Astrocyte (in vitro differentiated cells and primary cell): Measurements from ENCODE around the gene MSL2. TPM values are rescaled to one million over a fixed set of nuclear protein-coding genes. Genes with fewer than 3 reads are reported as not detected.

Experiments used
- DNase-seq: peaks from one replicate; pipeline ENCODE4 v3.0.0-alpha.2; 2010; ENCODE audit warnings: low read depth
- FAIRE-seq: peaks from 2 replicates; lab custom pipeline; 2011; peaks lifted over from hg19 to GRCh38; lab: Jason Lieb, UNC
- H2AFZ ChIP-seq: 2 replicates; pipeline ENCODE4 v1.6.0; 2012; ENCODE audit warnings: low read depth, low read length, inconsistent platforms
- H3K27ac ChIP-seq: 2 replicates; pipeline ENCODE4 v1.5.1; 2011; ENCODE audit warnings: low read depth, low read length, inconsistent platforms
- H3K27me3 ChIP-seq: 2 replicates; pipeline ENCODE4 v1.6.0; 2011; ENCODE audit warnings: low read length, inconsistent platforms; ENCODE audit not compliant: insufficient read depth
- H3K36me3 ChIP-seq: 2 replicates; pipeline ENCODE4 v1.5.1; 2011; ENCODE audit warnings: low read length, inconsistent platforms; ENCODE audit not compliant: insufficient read depth
- H3K4me1 ChIP-seq: 2 replicates; pipeline ENCODE4 v1.5.1; 2011; ENCODE audit warnings: low read length, inconsistent platforms; ENCODE audit not compliant: insufficient read depth
- H3K4me2 ChIP-seq: 2 replicates; pipeline ENCODE4 v1.6.0; 2012; ENCODE audit warnings: low read length, inconsistent platforms
- H3K4me3 ChIP-seq: 2 replicates; pipeline ENCODE4 v1.5.1; 2011; ENCODE audit warnings: low read depth, mild to moderate bottlenecking, low read length, inconsistent platforms; ENCODE audit not compliant: insufficient read depth
- H3K79me2 ChIP-seq: 2 replicates; pipeline ENCODE4 v1.6.0; 2012; ENCODE audit warnings: mild to moderate bottlenecking, low read length, inconsistent platforms; ENCODE audit not compliant: insufficient read depth
- H3K9ac ChIP-seq: 2 replicates; pipeline ENCODE4 v1.6.0; 2012; ENCODE audit warnings: mild to moderate bottlenecking, low read length, inconsistent platforms
- H3K9me3 ChIP-seq: 2 replicates; pipeline ENCODE4 v1.5.1; 2012; ENCODE audit warnings: low read depth, mild to moderate bottlenecking, low read length, inconsistent platforms; ENCODE audit not compliant: insufficient read depth
- H4K20me1 ChIP-seq: 2 replicates; pipeline ENCODE4 v1.6.0; 2012; ENCODE audit warnings: low read length, inconsistent platforms; ENCODE audit not compliant: insufficient read depth
- H3K27ac Mint-ChIP-seq: one replicate; pipeline ENCODE4 v1.8.0; 2021; ENCODE audit warnings: mild to moderate bottlenecking, mixed read lengths; ENCODE audit not compliant: unreplicated experiment
- H3K27me3 Mint-ChIP-seq: one replicate; pipeline ENCODE4 v1.8.0; 2021; ENCODE audit warnings: low read depth, mixed read lengths; ENCODE audit not compliant: unreplicated experiment
- H3K36me3 Mint-ChIP-seq: one replicate; pipeline ENCODE4 v1.8.0; 2021; ENCODE audit warnings: low read depth, mixed read lengths; ENCODE audit not compliant: unreplicated experiment
- H3K4me1 Mint-ChIP-seq: one replicate; pipeline ENCODE4 v1.8.0; 2021; ENCODE audit warnings: low read depth, mixed read lengths; ENCODE audit not compliant: unreplicated experiment
- H3K4me3 Mint-ChIP-seq: one replicate; pipeline ENCODE4 v1.8.0; 2021; ENCODE audit warnings: mild to moderate bottlenecking, moderate library complexity, mixed read lengths; ENCODE audit not compliant: unreplicated experiment
- H3K9me3 Mint-ChIP-seq: one replicate; pipeline ENCODE4 v1.8.0; 2021; ENCODE audit warnings: mild to moderate bottlenecking, mixed read lengths; ENCODE audit not compliant: unreplicated experiment
- EZH2 ChIP-seq: IDR thresholded peaks from 2 replicates; pipeline ENCODE4 v1.6.1; 2012; ENCODE audit warnings: mild to moderate bottlenecking, low read length, inconsistent platforms; ENCODE audit not compliant: insufficient read depth
- total RNA-seq: library from RNA; stranded (reverse); gene quantifications from 2 replicates; pipeline ENCODE4 v1.2.1, GENCODE V29; 2021
- TF ChIP-seq, protein P1 (sequence below): IDR thresholded peaks from 2 replicates; pipeline ENCODE4 v1.5.1; 2011; ENCODE audit warnings: low read depth, mild to moderate bottlenecking, inconsistent platforms, low read length, moderate library complexity; ENCODE audit not compliant: insufficient read depth

MSL2 gene
- total RNA-seq, 1 donor from 2014 or later, result 20.1 TPM

DNA sequence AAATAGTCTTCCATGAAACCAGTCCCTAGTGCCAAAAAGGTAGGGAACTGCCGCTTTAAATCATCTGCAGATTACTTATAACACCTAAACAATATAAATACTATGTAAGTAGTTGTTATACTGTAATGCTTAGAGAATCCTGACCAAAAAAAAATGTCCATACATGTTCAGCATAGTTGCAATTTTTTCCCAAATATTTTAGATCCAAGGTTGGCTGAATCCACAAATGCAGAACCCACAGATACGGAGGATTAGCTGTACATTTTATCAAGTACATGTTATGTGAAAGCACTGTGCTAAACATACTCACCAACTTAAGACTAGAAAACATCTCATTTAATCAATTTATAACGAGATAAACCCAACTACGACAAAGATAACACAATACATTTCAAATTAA is 9.3 kb downstream of the MSL2 start:
- Mint-ChIP-seq H3K27me3 (no peaks in the 10 kb centered on the region), H3K9me3 (no peaks in the 10 kb centered on the region), H3K27ac (no peak overlapping the region), H3K4me3 (no peak overlapping the region), H3K36me3 (no peaks in the 10 kb centered on the region), H3K4me1 (peaks cover 24% of the 10 kb centered on the region)
- no peak overlapping the region for H2AFZ ChIP-seq
- H3K9ac ChIP-seq, result no peak overlapping the region
- peaks cover 100% of the 10 kb centered on the region for H4K20me1 ChIP-seq
- no peak for TF ChIP-seq EZH2
- TF ChIP-seq, protein P1, sequence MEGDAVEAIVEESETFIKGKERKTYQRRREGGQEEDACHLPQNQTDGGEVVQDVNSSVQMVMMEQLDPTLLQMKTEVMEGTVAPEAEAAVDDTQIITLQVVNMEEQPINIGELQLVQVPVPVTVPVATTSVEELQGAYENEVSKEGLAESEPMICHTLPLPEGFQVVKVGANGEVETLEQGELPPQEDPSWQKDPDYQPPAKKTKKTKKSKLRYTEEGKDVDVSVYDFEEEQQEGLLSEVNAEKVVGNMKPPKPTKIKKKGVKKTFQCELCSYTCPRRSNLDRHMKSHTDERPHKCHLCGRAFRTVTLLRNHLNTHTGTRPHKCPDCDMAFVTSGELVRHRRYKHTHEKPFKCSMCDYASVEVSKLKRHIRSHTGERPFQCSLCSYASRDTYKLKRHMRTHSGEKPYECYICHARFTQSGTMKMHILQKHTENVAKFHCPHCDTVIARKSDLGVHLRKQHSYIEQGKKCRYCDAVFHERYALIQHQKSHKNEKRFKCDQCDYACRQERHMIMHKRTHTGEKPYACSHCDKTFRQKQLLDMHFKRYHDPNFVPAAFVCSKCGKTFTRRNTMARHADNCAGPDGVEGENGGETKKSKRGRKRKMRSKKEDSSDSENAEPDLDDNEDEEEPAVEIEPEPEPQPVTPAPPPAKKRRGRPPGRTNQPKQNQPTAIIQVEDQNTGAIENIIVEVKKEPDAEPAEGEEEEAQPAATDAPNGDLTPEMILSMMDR, result no peak
- FAIRE-seq, result no peak
- no peak overlapping the region for H3K27ac ChIP-seq
- peak; percentile 42 for DNase-seq
- H3K4me1 ChIP-seq, result peaks cover 9% of the 10 kb centered on the region
- H3K27me3 ChIP-seq, result no peaks in the 10 kb centered on the region
- H3K79me2 ChIP-seq, result peaks cover 100% of the 10 kb centered on the region
- no peak overlapping the region for H3K4me3 ChIP-seq
- no peaks in the 10 kb centered on the region for H3K9me3 ChIP-seq
- peak overlapping the region; percentile 3 for H3K4me2 ChIP-seq
- no peaks in the 10 kb centered on the region for H3K36me3 ChIP-seq

DNA sequence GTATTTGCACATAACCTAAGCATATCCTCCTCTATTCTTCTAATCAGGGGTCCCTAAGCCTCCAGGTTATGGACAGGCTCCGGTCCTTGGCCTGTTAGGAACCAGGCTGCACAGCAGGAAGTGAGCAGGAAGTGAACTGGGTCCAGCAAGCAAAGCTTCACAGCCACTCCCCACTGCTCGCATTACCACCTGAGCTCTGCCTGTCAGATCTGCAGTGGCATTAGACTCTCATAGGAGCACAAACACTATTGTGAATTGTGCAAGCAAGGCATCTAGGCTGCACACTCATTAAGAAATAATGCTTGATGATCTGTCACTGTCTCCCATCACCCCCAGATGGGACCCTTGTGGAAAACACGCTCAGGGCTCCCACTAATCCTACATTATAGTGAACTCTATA is 9.8 kb downstream of the MSL2 start:
- no peaks in the 10 kb centered on the region for H3K36me3 ChIP-seq
- no peak for TF ChIP-seq EZH2
- TF ChIP-seq, protein P1, result no peak
- H3K4me3 ChIP-seq, result no peak overlapping the region
- H4K20me1 ChIP-seq, result peaks cover 100% of the 10 kb centered on the region
- no peak overlapping the region for H2AFZ ChIP-seq
- Mint-ChIP-seq H3K4me3 (no peak overlapping the region), H3K9me3 (no peaks in the 10 kb centered on the region), H3K27ac (no peak overlapping the region), H3K27me3 (no peaks in the 10 kb centered on the region), H3K4me1 (peaks cover 24% of the 10 kb centered on the region), H3K36me3 (no peaks in the 10 kb centered on the region)
- peaks cover 100% of the 10 kb centered on the region for H3K79me2 ChIP-seq
- no peak overlapping the region for H3K9ac ChIP-seq
- H3K4me2 ChIP-seq, result peak overlapping the region; percentile 35
- no peaks in the 10 kb centered on the region for H3K9me3 ChIP-seq
- FAIRE-seq (no peak), DNase-seq (no peak)
- peaks cover 9% of the 10 kb centered on the region for H3K4me1 ChIP-seq
- no peaks in the 10 kb centered on the region for H3K27me3 ChIP-seq
- H3K27ac ChIP-seq, result no peak overlapping the region

DNA sequence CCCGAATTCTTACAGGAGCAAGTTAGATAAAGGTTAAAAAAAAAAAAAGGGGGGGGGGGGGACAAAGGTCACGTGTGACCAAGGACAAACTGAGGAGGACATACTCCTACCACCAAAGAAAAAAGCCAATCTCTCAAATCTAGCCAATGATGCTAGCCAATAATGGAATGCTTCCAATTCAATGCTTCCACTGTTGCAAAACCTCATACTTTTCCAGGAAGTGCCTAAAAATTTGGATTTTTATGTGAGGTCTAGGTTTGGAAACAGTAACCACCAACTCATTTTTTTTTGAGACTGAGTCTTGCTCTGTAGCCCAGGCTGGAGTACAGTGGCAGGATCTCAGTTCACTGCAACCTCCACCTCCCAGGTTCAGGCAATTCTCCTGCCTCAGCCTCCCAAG is 11.4 kb downstream of the MSL2 start:
- H3K27ac Mint-ChIP-seq, result no peak overlapping the region
- H3K4me1 ChIP-seq, result peaks cover 9% of the 10 kb centered on the region
- H3K79me2 ChIP-seq, result peaks cover 99% of the 10 kb centered on the region
- H3K9me3 Mint-ChIP-seq, result no peaks in the 10 kb centered on the region
- DNase-seq (no peak), FAIRE-seq (no peak)
- H3K4me1 Mint-ChIP-seq, result peaks cover 24% of the 10 kb centered on the region
- H3K36me3 Mint-ChIP-seq, result no peaks in the 10 kb centered on the region
- H3K27me3 ChIP-seq, result no peaks in the 10 kb centered on the region
- no peaks in the 10 kb centered on the region for H3K9me3 ChIP-seq
- H3K4me3 ChIP-seq, result no peak overlapping the region
- no peaks in the 10 kb centered on the region for H3K36me3 ChIP-seq
- peaks cover 96% of the 10 kb centered on the region for H4K20me1 ChIP-seq
- no peaks in the 10 kb centered on the region for H3K27me3 Mint-ChIP-seq
- no peak overlapping the region for H3K9ac ChIP-seq
- peak overlapping the region; percentile 45 for H3K4me3 Mint-ChIP-seq
- H3K27ac ChIP-seq, result no peak overlapping the region
- no peak for TF ChIP-seq EZH2
- TF ChIP-seq, protein P1, result no peak
- no peak overlapping the region for H3K4me2 ChIP-seq
- no peak overlapping the region for H2AFZ ChIP-seq
